Measurements from ENCODE around the gene ITPR3.

Gene ITPR3

DNA sequence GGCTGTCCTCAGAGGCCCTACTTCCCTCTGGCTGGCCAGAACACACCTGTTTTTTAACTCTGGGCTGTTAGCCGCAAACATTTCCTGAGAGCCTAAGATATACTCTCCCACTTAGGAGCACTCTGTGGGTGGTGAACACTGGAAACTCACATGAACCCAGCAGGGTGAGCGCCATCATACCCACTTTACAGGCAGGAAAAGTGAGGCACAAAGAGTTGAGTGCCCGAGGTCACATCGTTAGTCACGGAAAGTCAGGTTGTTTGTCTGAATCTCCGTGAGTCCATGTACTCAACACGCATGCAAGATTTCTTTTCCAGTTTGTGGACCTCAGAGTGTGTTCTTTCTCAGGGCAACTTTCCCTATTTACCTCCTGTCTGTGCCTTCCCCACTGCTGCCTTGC is 43.0 kb upstream of the ITPR3 start:
- peak overlapping the region; percentile 75 for H3K4me3 ChIP-seq
- DNase-seq (ENCODE audit: low spot score): no peak
- H3K27ac ChIP-seq: peak overlapping the region in 1 of 2 donors; percentile 84
- TF ChIP-seq, protein P1, sequence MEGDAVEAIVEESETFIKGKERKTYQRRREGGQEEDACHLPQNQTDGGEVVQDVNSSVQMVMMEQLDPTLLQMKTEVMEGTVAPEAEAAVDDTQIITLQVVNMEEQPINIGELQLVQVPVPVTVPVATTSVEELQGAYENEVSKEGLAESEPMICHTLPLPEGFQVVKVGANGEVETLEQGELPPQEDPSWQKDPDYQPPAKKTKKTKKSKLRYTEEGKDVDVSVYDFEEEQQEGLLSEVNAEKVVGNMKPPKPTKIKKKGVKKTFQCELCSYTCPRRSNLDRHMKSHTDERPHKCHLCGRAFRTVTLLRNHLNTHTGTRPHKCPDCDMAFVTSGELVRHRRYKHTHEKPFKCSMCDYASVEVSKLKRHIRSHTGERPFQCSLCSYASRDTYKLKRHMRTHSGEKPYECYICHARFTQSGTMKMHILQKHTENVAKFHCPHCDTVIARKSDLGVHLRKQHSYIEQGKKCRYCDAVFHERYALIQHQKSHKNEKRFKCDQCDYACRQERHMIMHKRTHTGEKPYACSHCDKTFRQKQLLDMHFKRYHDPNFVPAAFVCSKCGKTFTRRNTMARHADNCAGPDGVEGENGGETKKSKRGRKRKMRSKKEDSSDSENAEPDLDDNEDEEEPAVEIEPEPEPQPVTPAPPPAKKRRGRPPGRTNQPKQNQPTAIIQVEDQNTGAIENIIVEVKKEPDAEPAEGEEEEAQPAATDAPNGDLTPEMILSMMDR (IDR thresholded peaks at IDR 0.05): no peak

DNA sequence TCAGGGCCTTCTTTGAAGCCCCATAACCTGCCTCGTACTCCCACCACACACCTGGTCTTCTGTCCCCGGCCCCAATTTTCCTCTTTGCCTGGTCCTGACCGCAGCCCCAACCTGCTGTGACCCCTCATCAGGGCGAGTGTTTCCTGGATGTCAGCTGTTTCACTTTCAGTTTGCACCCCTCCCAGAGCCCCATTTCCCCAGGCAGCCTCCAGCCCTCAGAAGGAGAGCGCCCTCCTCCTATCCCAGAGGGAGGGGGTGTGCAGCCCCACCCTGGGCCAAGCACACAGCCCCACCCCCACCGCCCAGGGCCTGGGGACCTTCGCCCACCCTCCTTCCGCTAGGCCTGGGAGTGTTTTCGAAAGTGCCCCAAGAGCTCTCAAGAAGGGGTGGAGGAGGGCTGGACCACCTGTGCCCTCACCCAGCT is 42.5 kb upstream of the ITPR3 start:
- no peak for DNase-seq (ENCODE audit: low spot score)
- TF ChIP-seq, protein P1 (IDR thresholded peaks at IDR 0.05): no peak
- Histone ChIP-seq H3K27ac (peak overlapping the region; percentile 84 to 93), H3K4me3 (peak overlapping the region; percentile 75)

GRCh38 chr6:33579828-33580714 is 41.1 kb upstream of the ITPR3 start, which contains the start of gene BAK1:
Gene BAK1 (minus strand): TSS chr6:33580276. CDS start chr6:33577604, 2,672 bp downstream.
- H3K4me3 ChIP-seq: peak within 1 kb of the TSS; percentile 75
- TF ChIP-seq, protein P1 (IDR thresholded peaks at IDR 0.05): no peak
- peak within 1 kb of the TSS; percentile 84 to 93 for H3K27ac ChIP-seq
- peak; percentile 94 for DNase-seq (ENCODE audit: low spot score)

GRCh38 chr6:33581186-33581585 is 39.9 kb upstream of the ITPR3 start:
- Histone ChIP-seq H3K27ac (no peak overlapping the region), H3K4me3 (no peak overlapping the region)
- TF ChIP-seq, protein P1 (IDR thresholded peaks at IDR 0.05): no peak
- DNase-seq (ENCODE audit: low spot score): no peak

GRCh38 chr6:33583591-33584155 is 37.4 kb upstream of the ITPR3 start:
- no peak overlapping the region for H3K27ac ChIP-seq
- TF ChIP-seq, protein P1 (IDR thresholded peaks at IDR 0.05): no peak

DNA sequence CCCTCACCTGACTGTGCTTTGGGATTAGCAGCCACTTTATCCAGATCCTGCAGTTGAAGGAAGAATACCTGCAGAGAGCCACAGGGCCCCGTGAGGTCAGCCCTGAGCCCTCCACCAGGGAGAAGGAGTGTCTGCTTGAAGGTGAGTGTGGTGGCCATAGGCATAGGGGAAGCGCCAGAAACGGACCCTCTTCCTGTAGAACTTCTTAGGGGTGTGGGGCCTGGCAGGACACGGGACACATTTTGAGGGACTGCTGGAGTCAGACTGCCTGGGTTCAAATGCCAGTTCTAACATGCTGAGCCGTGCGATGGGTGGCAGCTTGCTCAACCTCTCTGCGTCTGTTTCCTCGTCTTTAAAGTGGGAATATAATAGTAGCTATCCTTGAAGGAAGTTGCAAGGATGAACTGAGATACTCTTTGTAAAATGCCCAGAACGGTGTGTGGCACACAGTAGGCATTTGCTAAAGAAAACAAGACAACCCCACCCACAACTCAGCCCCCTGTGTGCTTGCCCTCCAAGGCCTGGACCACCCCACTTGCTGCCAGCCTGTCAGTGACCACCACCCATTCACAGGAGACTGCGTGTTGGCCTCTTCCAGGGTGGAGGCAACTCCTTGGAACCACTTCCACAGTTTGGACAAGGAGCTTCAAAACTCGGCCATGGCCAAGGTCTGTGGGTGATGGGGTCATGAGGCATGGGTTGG is 36.3 kb upstream of the ITPR3 start:
- H3K4me3 ChIP-seq: no peak overlapping the region
- TF ChIP-seq, protein P1 (IDR thresholded peaks at IDR 0.05): no peak
- no peak overlapping the region for H3K27ac ChIP-seq
- DNase-seq (ENCODE audit: low spot score): no peak

More at GRCh38 chr6:33583591-33584155, 37.4 kb upstream of the ITPR3 start:
- no peak for DNase-seq (ENCODE audit: low spot score)
- H3K4me3 ChIP-seq: no peak overlapping the region
